SK-N-SH treated with all-trans-retinoic acid at 6 μM for 48 hours (cell line): Measurements from ENCODE around the gene CAV1.
A peak's percentile ranks its signal among the peaks of the same experiment; 100 is the strongest.

Source experiments
- ATAC-seq: fragments of 200-7000 bp; cut with Tn5 transposase; 3 replicates; pipeline ENCODE4 v1.9.1; 2020; ENCODE audit warnings: mild to moderate bottlenecking, moderate library complexity
- ARNTL ChIP-seq: fragments of 450-650 bp; formaldehyde crosslinking; IDR thresholded peaks from 2 replicates; pipeline ENCODE4 v1.5.0; 2020; ENCODE audit warnings: low read depth, mild to moderate bottlenecking, moderate library complexity, borderline replicate concordance
- BACH2 ChIP-seq: fragments of 250-450 bp; sonication (Bioruptor Pico); IDR thresholded peaks from 2 replicates; pipeline ENCODE4 v1.9.0; 2021; ENCODE audit warnings: mild to moderate bottlenecking, borderline replicate concordance
- CREB5 ChIP-seq: fragments of 250-450 bp; sonication (Bioruptor Pico); IDR thresholded peaks from 2 replicates; pipeline ENCODE4 v1.5.1; 2020; ENCODE audit warnings: low read depth, mild to moderate bottlenecking, moderate library complexity
- CSDC2 ChIP-seq: fragments of 250-450 bp; sonication (Bioruptor Pico); IDR thresholded peaks from 2 replicates; pipeline ENCODE4 v1.5.0; 2020; ENCODE audit warnings: mild to moderate bottlenecking, moderate library complexity
- CSRNP3 ChIP-seq: fragments of 250-450 bp; sonication (Bioruptor Pico); IDR thresholded peaks from 2 replicates; pipeline ENCODE4 v1.5.1; 2021; ENCODE audit warnings: mild to moderate bottlenecking, moderate library complexity
- ESRRG ChIP-seq: fragments of 250-450 bp; sonication (Bioruptor Pico); IDR thresholded peaks from 2 replicates; pipeline ENCODE4 v1.6.1; 2021; ENCODE audit warnings: mild to moderate bottlenecking
- GLIS3 ChIP-seq: fragments of 250-450 bp; sonication (Bioruptor Pico); IDR thresholded peaks from 2 replicates; pipeline ENCODE4 v1.5.0; 2020; ENCODE audit warnings: mild to moderate bottlenecking, moderate library complexity
- ISL1 ChIP-seq: fragments of 250-450 bp; sonication (Bioruptor Pico); IDR thresholded peaks from 2 replicates; pipeline ENCODE4 v2.1.2; 2022; ENCODE audit warnings: mild to moderate bottlenecking, moderate library complexity
- OSR1 ChIP-seq: fragments of 250-450 bp; sonication (Bioruptor Pico); IDR thresholded peaks from 2 replicates; pipeline ENCODE4 v1.8.0; 2022; ENCODE audit warnings: moderate library complexity, mild to moderate bottlenecking, inconsistent platforms
- PATZ1 ChIP-seq: fragments of 250-450 bp; sonication (Bioruptor Pico); IDR thresholded peaks from 2 replicates; pipeline ENCODE4 v1.8.0; 2020; ENCODE audit warnings: mild to moderate bottlenecking, moderate library complexity, borderline replicate concordance
- POU6F1 ChIP-seq: fragments of 250-450 bp; sonication (Bioruptor Pico); IDR thresholded peaks from 2 replicates; pipeline ENCODE4 v1.8.0; 2021; ENCODE audit warnings: low read depth, mild to moderate bottlenecking, moderate library complexity, borderline replicate concordance
- PPARA ChIP-seq: fragments of 250-450 bp; sonication (Bioruptor Pico); IDR thresholded peaks from 2 replicates; pipeline ENCODE4 v1.5.0; 2020; ENCODE audit warnings: mild to moderate bottlenecking, borderline replicate concordance
- RARB ChIP-seq: fragments of 250-450 bp; sonication (Bioruptor Pico); IDR thresholded peaks from 2 replicates; pipeline ENCODE4 v1.8.0; 2021; ENCODE audit warnings: mild to moderate bottlenecking, moderate library complexity
- SNAI2 ChIP-seq: fragments of 250-450 bp; sonication (Bioruptor Pico); IDR thresholded peaks from 2 replicates; pipeline ENCODE4 v1.5.0; 2020; ENCODE audit warnings: mild to moderate bottlenecking, moderate library complexity
- TCF4 ChIP-seq: fragments of 250-450 bp; sonication (Bioruptor Pico); IDR thresholded peaks from 2 replicates; pipeline ENCODE4 v1.8.0; 2021; ENCODE audit warnings: mild to moderate bottlenecking, moderate library complexity, borderline replicate concordance
- TOX ChIP-seq: fragments of 250-450 bp; sonication (Bioruptor Pico); IDR thresholded peaks from 2 replicates; pipeline ENCODE4 v1.8.0; 2021; ENCODE audit warnings: mild to moderate bottlenecking, moderate library complexity, borderline replicate concordance
- TSHZ2 ChIP-seq: fragments of 250-450 bp; sonication (Bioruptor Pico); IDR thresholded peaks from 2 replicates; pipeline ENCODE4 v1.5.0; 2020; ENCODE audit warnings: mild to moderate bottlenecking, moderate library complexity
- ZC3H10 ChIP-seq: fragments of 250-450 bp; sonication (Bioruptor Pico); IDR thresholded peaks from 2 replicates; pipeline ENCODE4 v1.5.1; 2021; ENCODE audit warnings: mild to moderate bottlenecking, moderate library complexity
- ZFP3 ChIP-seq: fragments of 250-450 bp; sonication (Bioruptor Pico); IDR thresholded peaks from 2 replicates; pipeline ENCODE4 v1.5.0; 2020; ENCODE audit warnings: mild to moderate bottlenecking, moderate library complexity
- ZFP30 ChIP-seq: fragments of 450-650 bp; formaldehyde crosslinking; IDR thresholded peaks from 2 replicates; pipeline ENCODE4 v1.5.0; 2022; ENCODE audit warnings: mild to moderate bottlenecking, moderate library complexity
- ZNF565 ChIP-seq: fragments of 450-650 bp; formaldehyde crosslinking; conservative IDR thresholded peaks from 2 replicates; pipeline ENCODE4 v1.5.0; 2020; ENCODE audit warnings: low read depth, mild to moderate bottlenecking, moderate library complexity
- ZNF70 ChIP-seq: fragments of 450-650 bp; formaldehyde crosslinking; IDR thresholded peaks from 2 replicates; pipeline ENCODE4 v1.5.0; 2020; ENCODE audit warnings: mild to moderate bottlenecking, moderate library complexity
- ZNF8 ChIP-seq: fragments of 450-650 bp; formaldehyde crosslinking; IDR thresholded peaks from 2 replicates; pipeline ENCODE4 v1.5.0; 2020; ENCODE audit warnings: mild to moderate bottlenecking, moderate library complexity

The CAV1 gene

GRCh38 chr7:116526897-116527296 is 2.1 kb downstream of the CAV1 start:
- no peak for TF ChIP-seq GLIS3 (CRISPR knock-in tag)
- TF ChIP-seq ZC3H10: no peak
- TF ChIP-seq TCF4 (CRISPR knock-in tag): no peak
- no peak for TF ChIP-seq ISL1
- no peak for TF ChIP-seq BACH2
- TF ChIP-seq ZNF8: no peak
- no peak for TF ChIP-seq ZNF70 (CRISPR knock-in tag)
- no peak for TF ChIP-seq ZFP3 (CRISPR knock-in tag)
- TF ChIP-seq TSHZ2 (CRISPR knock-in tag): no peak
- TF ChIP-seq TOX (CRISPR knock-in tag): no peak
- no peak for TF ChIP-seq ZNF565 (CRISPR knock-in tag)
- TF ChIP-seq CSDC2 (CRISPR knock-in tag): no peak
- TF ChIP-seq POU6F1 (CRISPR knock-in tag): no peak
- TF ChIP-seq SNAI2: no peak
- no peak for TF ChIP-seq RARB (CRISPR knock-in tag)
- TF ChIP-seq ZFP30: no peak
- no peak for TF ChIP-seq OSR1 (CRISPR knock-in tag)
- no peak for ATAC-seq

GRCh38 chr7:116527521-116527920 is 2.7 kb downstream of the CAV1 start:
- ATAC-seq: no peak
- TF ChIP-seq CREB5 (no peak), BACH2 (no peak), ESRRG (CRISPR knock-in tag) (no peak), TOX (CRISPR knock-in tag) (no peak), POU6F1 (CRISPR knock-in tag) (no peak), TCF4 (CRISPR knock-in tag) (no peak), ISL1 (no peak), CSRNP3 (no peak), ZNF70 (CRISPR knock-in tag) (no peak)

GRCh38 chr7:116528008-116528789 is 3.4 kb downstream of the CAV1 start:
- TF ChIP-seq TCF4 (CRISPR knock-in tag): no peak
- no peak for TF ChIP-seq RARB (CRISPR knock-in tag)
- no peak for TF ChIP-seq PPARA (CRISPR knock-in tag)
- no peak for TF ChIP-seq ZNF565 (CRISPR knock-in tag)
- TF ChIP-seq ARNTL (CRISPR knock-in tag): no peak
- no peak for TF ChIP-seq PATZ1 (CRISPR knock-in tag)
- no peak for TF ChIP-seq TOX (CRISPR knock-in tag)
- no peak for TF ChIP-seq GLIS3 (CRISPR knock-in tag)
- no peak for TF ChIP-seq ZFP3 (CRISPR knock-in tag)
- no peak for TF ChIP-seq BACH2
- no peak for TF ChIP-seq ZNF8
- TF ChIP-seq CSRNP3: no peak
- TF ChIP-seq CSDC2 (CRISPR knock-in tag): no peak
- no peak for TF ChIP-seq ESRRG (CRISPR knock-in tag)
- peak; percentile 8 for ATAC-seq
